Body of pancreas (tissue), 4 donors: ENCODE results near the gene TUBA8.

Experiments used
- CTCF ChIP-seq, 7 experiments: fragments of 450-650 bp in 4 of 7; fragments of 200-600 bp in 3 of 7; sonication (generic) in 3 of 7; IDR thresholded peaks; one replicate each; pipeline ENCODE4 v1.5.1; 2016 to 2019; ENCODE audit warnings: antibody characterized with exemption in 7 of 7
- POLR2A ChIP-seq, 3 donors: fragments of 450-650 bp; IDR thresholded peaks; one replicate each; pipeline ENCODE4 v1.6.1; 2016; ENCODE audit warnings: antibody characterized with exemption in 3 of 3, mild to moderate bottlenecking in 2 of 3

GRCh38 chr22:18121506-18121905, 10.9 kb downstream of the TUBA8 start:
- TF ChIP-seq CTCF (IDR thresholded peaks at IDR 0.05) (no peak), POLR2A (IDR thresholded peaks at IDR 0.05) (no peak)
